ENCODE data around the gene SLC46A2.

- no peak for TF ChIP-seq CTCF (IDR thresholded peaks at IDR 0.05)
- no peak for TF ChIP-seq EZH2 (IDR thresholded peaks at IDR 0.05; ENCODE audit: borderline replicate concordance, insufficient read depth, low read depth, low read length, poor library complexity, severe bottlenecking)
Measured at GRCh38 chr9:112831969-112832368, 58.7 kb downstream of the SLC46A2 start.
